ENCODE measurements around the gene HOXC11. TPM values are rescaled to one million over a fixed set of nuclear protein-coding genes. Genes with fewer than 3 reads are reported as not detected.

The HOXC11 gene
- total and polyA plus RNA-seq, 2 of the 4 experiments (the other 2 are of a cell fraction) = not detected

GRCh38 chr12:53950437-53950773 is 22.5 kb upstream of the HOXC11 start:
- H4K8ac ChIP-seq (ENCODE audit: low read depth in 2 of 2, low read length in 2 of 2) = no peak overlapping the region
- no peak overlapping the region for H2BK120ac ChIP-seq (ENCODE audit: low read depth, low read length)
- no peaks in the 10 kb centered on the region for H3K4me1 ChIP-seq (ENCODE audit: control insufficient read depth, insufficient read depth, low read length)
- H2BK5ac ChIP-seq (ENCODE audit: low read depth, low read length, poor library complexity, severe bottlenecking) = no peak overlapping the region
- H3K18ac ChIP-seq (ENCODE audit: low read depth, low read length) = no peak overlapping the region
- no peak overlapping the region for H2BK15ac ChIP-seq (ENCODE audit: low read depth, low read length)
- no peak overlapping the region for H2AK5ac ChIP-seq (ENCODE audit: low read depth, low read length)
- H4K5ac ChIP-seq (ENCODE audit: low read depth, low read length) = no peak overlapping the region
- H3K4me2 ChIP-seq (ENCODE audit: low read depth, low read length) = no peak overlapping the region
- ChIA-PET POLR2A (ENCODE audit: unreplicated experiment) (no interaction called here), CTCF (no interaction called here)
- no TSS peak for BruUV-seq (replicated peaks)
- H3K23ac ChIP-seq (ENCODE audit: low read depth, low read length) = no peak overlapping the region
- no peak for ATAC-seq (ENCODE audit: low read depth)
- in situ Hi-C loops (cut with MboI; ENCODE audit: low sequenced_read_pairs) = no loop called here
- peaks cover 94% of the 10 kb centered on the region for H3K27me3 ChIP-seq (ENCODE audit: control insufficient read depth, insufficient read depth, low read length)
- DNase-seq = no peak
- no peak overlapping the region for H3K14ac ChIP-seq (replicated peaks; ENCODE audit: low read depth, low read length)
- no peak overlapping the region for H2BK20ac ChIP-seq (ENCODE audit: low read depth, low read length)
- no peak overlapping the region for H3K4ac ChIP-seq (ENCODE audit: low read depth, low read length)
- no peaks in the 10 kb centered on the region for H4K20me1 ChIP-seq (ENCODE audit: insufficient read depth, low read length)
- no peaks in the 10 kb centered on the region for H3K36me3 ChIP-seq (ENCODE audit: control insufficient read depth, insufficient read depth, low read length)
- no peak overlapping the region for H2AK9ac ChIP-seq (replicated peaks; ENCODE audit: low read depth, low read length, poor library complexity)
- intact Hi-C loops (cut with micrococcal nuclease) = no loop called here
- no peak for TF ChIP-seq MAZ (IDR thresholded peaks at IDR 0.05; ENCODE audit: borderline replicate concordance, low read depth, low read length)
- TF ChIP-seq CHD1 (IDR thresholded peaks at IDR 0.05; ENCODE audit: low read depth, low read length) = no peak
- TF ChIP-seq MXI1 (IDR thresholded peaks at IDR 0.05; ENCODE audit: borderline replicate concordance, low read depth, low read length) = no peak
- no peak for TF ChIP-seq MAFK (IDR thresholded peaks at IDR 0.05; ENCODE audit: low read depth, low read length)
- TF ChIP-seq FOS (IDR thresholded peaks at IDR 0.05; ENCODE audit: low read depth, low read length) = no peak
- TF ChIP-seq POLR2A (IDR thresholded peaks at IDR 0.05; ENCODE audit: low read depth, low read length) = no peak
- no peak for TF ChIP-seq BHLHE40 (IDR thresholded peaks at IDR 0.05; ENCODE audit: low read depth, low read length)
- TF ChIP-seq NFE2L2 (IDR thresholded peaks at IDR 0.05; ENCODE audit: low read depth, low read length) = no peak
- TF ChIP-seq RFX5 (IDR thresholded peaks at IDR 0.05; ENCODE audit: low read depth, low read length) = no peak
- TF ChIP-seq RAD21 (IDR thresholded peaks at IDR 0.05; ENCODE audit: low read length) = no peak
- TF ChIP-seq SMC3 (IDR thresholded peaks at IDR 0.05; ENCODE audit: low read depth, low read length) = no peak
- TF ChIP-seq CEBPB (IDR thresholded peaks at IDR 0.05; ENCODE audit: low read depth, low read length) = no peak
- no peak for TF ChIP-seq ELK1 (IDR thresholded peaks at IDR 0.05; ENCODE audit: borderline replicate concordance, low read depth, low read length)
- TF ChIP-seq USF2 (IDR thresholded peaks at IDR 0.05; ENCODE audit: low read depth, low read length) = no peak
- TF ChIP-seq RCOR1 (IDR thresholded peaks at IDR 0.05; ENCODE audit: insufficient replicate concordance, low read length) = no peak
- no peak overlapping the region for H2AFZ ChIP-seq (replicated peaks; ENCODE audit: low read length, poor library complexity)
- no peaks in the 10 kb centered on the region for H3K9me1 ChIP-seq (ENCODE audit: insufficient read depth, low read length)
- H3K9me3 ChIP-seq (ENCODE audit: control insufficient read depth, insufficient read depth, low read length) = peaks cover 7% of the 10 kb centered on the region; the same call in 1 of the 2 replicates
- H3K27ac ChIP-seq (ENCODE audit: insufficient read depth, low read length) = no peak overlapping the region
- H3K79me1 ChIP-seq (ENCODE audit: low read depth in 1 of 2, low read length in 2 of 2) = no peaks in the 10 kb centered on the region
- no CpG with 5 or more reads among the region's 10 CpGs for WGBS, 2 experiments (ENCODE audit: extremely low coverage in 2 of 2, insufficient read length in 1 of 2)
- H3K9ac ChIP-seq (ENCODE audit: low read depth, low read length) = no peak overlapping the region
- H3K4me3 ChIP-seq (ENCODE audit: insufficient read depth, low read depth, low read length) = no peak overlapping the region
- no peak overlapping the region for H3K56ac ChIP-seq (ENCODE audit: extremely low read depth, insufficient read depth, low read length)
- H4K91ac ChIP-seq (ENCODE audit: insufficient read depth, low read depth, low read length) = no peak overlapping the region
- dilution Hi-C loops (cut with HindIII; ENCODE audit: low sequenced_read_pairs, unreplicated experiment) = no loop called here
